HCT116 (cell line): ENCODE results near the gene LOXL1. TPM values are rescaled to one million over a fixed set of nuclear protein-coding genes. Genes with fewer than 3 reads are reported as not detected.

ENCODE experiments used
- ATAC-seq: fragments of 200-7000 bp; cut with Tn5 transposase; 2 replicates; pipeline ENCODE4 v1.9.1; 2020; ENCODE audit warnings: mild to moderate bottlenecking, moderate library complexity
- BruUV-seq: library from RNA; stranded (reverse); fragments of 400-500 nt; replicated peaks from 2 replicates; lab custom pipeline; 2021; lab: Mats Ljungman, UMichigan
- CTCF ChIA-PET: fragments of 300-600 bp; sonication (Branson Sonifier 250); formaldehyde crosslinking; loops from one replicate; lab custom pipeline; 2021; ENCODE audit warnings: antibody characterized with exemption; lab: Charles Lee
- POLR2A ChIA-PET: fragments of 300-600, 350-600 bp; sonication (Branson Sonifier 250); formaldehyde crosslinking; loops from one replicate; lab custom pipeline; 2021; ENCODE audit warnings: antibody characterized with exemption; lab: Charles Lee
- RAD21 ChIA-PET, 2 experiments: fragments of 300-600 bp; sonication (Branson Sonifier 250); formaldehyde crosslinking; loops; one replicate each; lab custom pipeline; 2023; ENCODE audit warnings: low total read pairs in 2 of 2; ENCODE audit not compliant: uncharacterized antibody in 2 of 2, unreplicated experiment in 2 of 2, low non-redundant PET in 1 of 2; lab: Charles Lee
- DNase-seq: peaks from one replicate; pipeline ENCODE4 v3.0.0-alpha.2; 2010; ENCODE audit warnings: low read depth, low spot score
- H2AFZ ChIP-seq: fragments of 200-600 bp; shearing (Covaris generic), sonication (generic); 2 replicates; pipeline ENCODE4 v1.6.1; 2017; ENCODE audit warnings: low read depth, mixed run types, mixed read lengths, antibody characterized with exemption, low read length; ENCODE audit not compliant: poor library complexity, severe bottlenecking
- H3K27ac ChIP-seq: 2 replicates; pipeline ENCODE4 v1.5.1; 2012; ENCODE audit warnings: low read depth, low read length
- H3K27me3 ChIP-seq: fragments of 200-600 bp; sonication (generic); 2 replicates; pipeline ENCODE4 v1.6.1; 2016; ENCODE audit warnings: mixed run types, low read length, mixed read lengths; ENCODE audit not compliant: insufficient read depth
- H3K36me3 ChIP-seq, 2 experiments: fragments of 200-500 bp in 1 of 2; fragments of 200-600 bp in 1 of 2; sonication (Bioruptor generic) in 1 of 2; sonication (generic) in 1 of 2; 2 replicates each; pipeline versions ENCODE4 v1.5.1 to v1.6.1; 2014 to 2016; ENCODE audit warnings: low read length in 2 of 2, inconsistent platforms in 1 of 2, mixed read lengths in 1 of 2, mixed run types in 1 of 2; ENCODE audit not compliant: insufficient read depth in 2 of 2, control insufficient read depth in 1 of 2
- H3K4me1 ChIP-seq, 2 experiments: fragments of 200-600 bp in 1 of 2; sonication (generic) in 1 of 2; 2 replicates each; pipeline versions ENCODE4 v1.5.1 to v1.6.1; 2012 to 2017; ENCODE audit warnings: low read length in 2 of 2, inconsistent platforms in 1 of 2, mild to moderate bottlenecking in 1 of 2, mixed read lengths in 1 of 2, mixed run types in 1 of 2, moderate library complexity in 1 of 2; ENCODE audit not compliant: insufficient read depth in 2 of 2, control insufficient read depth in 1 of 2
- H3K4me2 ChIP-seq: fragments of 200-600 bp; sonication (generic); 2 replicates; pipeline ENCODE4 v1.6.1; 2017; ENCODE audit warnings: mixed run types, low read length, mixed read lengths
- H3K4me3 ChIP-seq, 2 experiments: fragments of 200-600 bp in 1 of 2; sonication (generic) in 1 of 2; replicated peaks in 1 of 2; 2 replicates each; pipeline ENCODE4 v1.5.1; 2011 to 2016; ENCODE audit warnings: low read length in 2 of 2, control low read depth in 1 of 2, low read depth in 1 of 2, mild to moderate bottlenecking in 1 of 2, mixed read lengths in 1 of 2, mixed run types in 1 of 2
- H3K79me2 ChIP-seq: fragments of 200-600 bp; sonication (generic); 2 replicates; pipeline ENCODE4 v1.6.1; 2017; ENCODE audit warnings: mild to moderate bottlenecking, mixed run types, low read length, moderate library complexity, mixed read lengths; ENCODE audit not compliant: insufficient read depth
- H3K9ac ChIP-seq: fragments of 200-600 bp; sonication (generic); 2 replicates; pipeline ENCODE4 v1.6.1; 2016; ENCODE audit warnings: low read length, mixed read lengths
- H3K9me2 ChIP-seq: fragments of 200-600 bp; sonication (generic), shearing (Covaris generic); 2 replicates; pipeline ENCODE4 v1.6.1; 2017; ENCODE audit warnings: mixed run types, mild to moderate bottlenecking, moderate library complexity; ENCODE audit not compliant: insufficient read depth
- H3K9me3 ChIP-seq, 2 experiments: fragments of 200-500 bp in 1 of 2; fragments of 200-600 bp in 1 of 2; sonication (Bioruptor generic) in 1 of 2; sonication (generic) in 1 of 2; 2 replicates each; pipeline ENCODE4 v1.6.1; 2014 to 2017; ENCODE audit warnings: low read length in 2 of 2, mixed read lengths in 2 of 2, inconsistent platforms in 1 of 2, low read depth in 1 of 2, mild to moderate bottlenecking in 1 of 2, mixed run types in 1 of 2, moderate library complexity in 1 of 2; ENCODE audit not compliant: control insufficient read depth in 1 of 2, insufficient read depth in 1 of 2
- H4K20me1 ChIP-seq: fragments of 200-600 bp; sonication (generic), shearing (Covaris generic); 2 replicates; pipeline ENCODE4 v1.6.1; 2017; ENCODE audit warnings: mixed run types, mild to moderate bottlenecking, moderate library complexity; ENCODE audit not compliant: insufficient read depth
- ATF3 ChIP-seq: IDR thresholded peaks from 2 replicates; pipeline ENCODE4 v1.6.1; 2012
- EGR1 ChIP-seq: IDR thresholded peaks from 2 replicates; pipeline ENCODE4 v1.6.1; 2012; ENCODE audit warnings: low read depth
- EZH2 ChIP-seq: fragments of 200-600 bp; sonication (generic); IDR thresholded peaks from 2 replicates; pipeline ENCODE4 v1.6.1; 2017; ENCODE audit warnings: antibody characterized with exemption, mixed run types
- FOSL1 ChIP-seq: IDR thresholded peaks from 2 replicates; pipeline ENCODE4 v1.6.1; 2012; ENCODE audit warnings: low read depth
- JUND ChIP-seq: IDR thresholded peaks from 2 replicates; pipeline ENCODE4 v1.6.1; 2012
- MAX ChIP-seq: IDR thresholded peaks from 2 replicates; pipeline ENCODE4 v1.6.1; 2012
- REST ChIP-seq: IDR thresholded peaks from 2 replicates; pipeline ENCODE4 v1.6.1; 2012; ENCODE audit warnings: low read depth
- TCF7L2 ChIP-seq: IDR thresholded peaks from 2 replicates; pipeline ENCODE4 v1.7.0; 2011; ENCODE audit warnings: borderline replicate concordance, inconsistent platforms; ENCODE audit not compliant: insufficient read depth, insufficient read length; ENCODE audit errors: extremely low read depth
- ZNF274 ChIP-seq: fragments of 200-500 bp; sonication (Bioruptor generic); IDR thresholded peaks from 2 replicates; pipeline ENCODE4 v1.6.1; 2014; ENCODE audit warnings: mild to moderate bottlenecking, low read depth, low read length, inconsistent platforms
- intact Hi-C: fragments of 100-400 bp; cut with micrococcal nuclease; formaldehyde crosslinking; loops from 2 replicates; pipeline ENCODE4 v1.10.0; 2022
- total RNA-seq: library from RNA; stranded (reverse); gene quantifications from one replicate; pipeline ENCODE4 v1.2.1, GENCODE V29; 2021; ENCODE audit not compliant: unreplicated experiment
- TF ChIP-seq, protein P1 (sequence below), 3 experiments: fragments of 200-600 bp in 1 of 3; sonication (generic) in 1 of 3; IDR thresholded peaks in 2 of 3; conservative IDR thresholded peaks in 1 of 3; 2 replicates each; pipeline ENCODE4 v1.5.1; 2012 to 2017; ENCODE audit warnings: low read depth in 2 of 3, low read length in 2 of 3, antibody characterized with exemption in 1 of 3, borderline replicate concordance in 1 of 3, control low read depth in 1 of 3, mild to moderate bottlenecking in 1 of 3, mixed read lengths in 1 of 3, mixed run types in 1 of 3, moderate library complexity in 1 of 3; ENCODE audit not compliant: insufficient read depth in 1 of 3

Gene LOXL1
- total RNA-seq, 1 experiment from 2014 or later = 14.9 TPM

DNA sequence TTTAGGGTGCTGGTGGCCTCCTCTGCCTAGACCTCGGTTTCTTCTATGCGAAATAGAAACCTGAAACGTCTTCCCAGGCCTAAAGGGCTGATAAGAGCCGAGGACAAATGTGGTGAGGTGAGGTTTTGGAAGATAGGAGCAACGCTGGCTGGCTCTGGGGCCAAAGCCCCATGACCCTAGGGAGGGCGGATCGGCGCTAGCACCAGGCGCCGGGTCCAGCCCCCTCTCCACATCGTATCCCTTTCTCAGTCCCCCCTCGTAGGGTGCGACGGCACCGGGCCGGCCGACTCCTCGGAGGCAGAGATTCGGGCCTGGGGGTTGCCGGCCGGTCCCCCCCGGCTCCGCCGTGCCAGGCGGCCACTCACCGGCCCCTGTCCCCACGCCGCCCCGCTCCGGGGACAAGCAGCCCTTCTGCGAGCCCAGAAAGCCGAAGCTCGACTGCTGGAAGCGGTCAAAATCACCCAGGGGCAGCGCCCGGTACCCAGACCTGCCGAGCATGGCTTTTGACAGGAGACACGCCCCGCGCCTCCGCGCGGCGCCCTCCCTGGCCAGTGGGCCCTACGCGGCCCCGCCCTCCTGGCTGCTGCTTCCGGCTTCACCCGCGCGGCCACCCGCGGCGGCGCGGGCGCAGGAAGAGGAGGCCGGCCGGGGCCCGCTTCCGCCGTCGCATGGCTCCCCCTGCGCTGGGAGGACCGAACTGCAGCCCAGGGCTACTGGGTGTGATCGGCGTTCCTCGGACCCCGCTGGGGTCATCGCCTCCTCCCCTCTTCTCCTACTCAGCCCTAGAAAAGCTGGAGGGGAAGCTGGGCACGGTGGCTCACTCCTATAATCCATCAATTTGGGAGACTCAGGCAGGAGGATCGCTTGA is 65.7 kb downstream of the LOXL1 start, which contains the start of gene STOML1 (continued):
- peak; percentile 55 for TF ChIP-seq TCF7L2
- no peak for TF ChIP-seq FOSL1
- TF ChIP-seq MAX = peak; percentile 87
- TF ChIP-seq EZH2 = no peak

DNA sequence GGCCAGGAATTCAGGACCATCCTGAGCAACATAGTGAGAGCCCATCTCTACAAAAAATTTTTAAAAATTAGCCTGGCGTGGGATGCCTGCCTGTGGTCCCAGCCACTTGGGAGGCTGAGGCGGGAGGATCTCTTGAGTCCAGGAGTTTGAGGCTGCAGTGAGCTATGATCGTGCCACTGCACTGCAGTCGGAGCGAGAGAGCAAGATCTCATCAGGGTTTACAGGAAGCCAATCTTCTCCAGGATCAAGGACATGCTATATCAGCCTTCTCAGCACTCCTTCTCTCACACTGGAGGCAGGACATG is 66.3 kb downstream of the LOXL1 start:
- no peak for DNase-seq
- H3K9me3 ChIP-seq = no peaks in the 10 kb centered on the region
- ChIA-PET POLR2A (no interaction called here), CTCF (interaction anchor here (0.6 to 1.4 kb wide), 3 partner anchors 9 to 315 kb away, joined by 3 to 6 read pairs (median 4); no protein-coding TSS in a partner anchor), RAD21 (no interaction called here)
- H4K20me1 ChIP-seq = no peaks in the 10 kb centered on the region
- H2AFZ ChIP-seq = peak overlapping the region; percentile 88
- peak overlapping the region; percentile 43 for H3K9ac ChIP-seq
- no peaks in the 10 kb centered on the region for H3K9me2 ChIP-seq
- intact Hi-C loops = no loop called here
- no peak for ATAC-seq
- no peak overlapping the region; the same call in 1 of the 2 replicates for H3K27ac ChIP-seq
- peaks cover 22 to 63% of the 10 kb centered on the region in 2 experiments for H3K4me1 ChIP-seq
- H3K4me2 ChIP-seq = peak overlapping the region; percentile 91
- no peaks in the 10 kb centered on the region for H3K36me3 ChIP-seq
- BruUV-seq = no TSS peak
- TF ChIP-seq REST = no peak
- TF ChIP-seq ATF3 = no peak
- TF ChIP-seq JUND = no peak
- no peak for TF ChIP-seq ZNF274
- TF ChIP-seq EGR1 = no peak
- TF ChIP-seq, protein P1, sequence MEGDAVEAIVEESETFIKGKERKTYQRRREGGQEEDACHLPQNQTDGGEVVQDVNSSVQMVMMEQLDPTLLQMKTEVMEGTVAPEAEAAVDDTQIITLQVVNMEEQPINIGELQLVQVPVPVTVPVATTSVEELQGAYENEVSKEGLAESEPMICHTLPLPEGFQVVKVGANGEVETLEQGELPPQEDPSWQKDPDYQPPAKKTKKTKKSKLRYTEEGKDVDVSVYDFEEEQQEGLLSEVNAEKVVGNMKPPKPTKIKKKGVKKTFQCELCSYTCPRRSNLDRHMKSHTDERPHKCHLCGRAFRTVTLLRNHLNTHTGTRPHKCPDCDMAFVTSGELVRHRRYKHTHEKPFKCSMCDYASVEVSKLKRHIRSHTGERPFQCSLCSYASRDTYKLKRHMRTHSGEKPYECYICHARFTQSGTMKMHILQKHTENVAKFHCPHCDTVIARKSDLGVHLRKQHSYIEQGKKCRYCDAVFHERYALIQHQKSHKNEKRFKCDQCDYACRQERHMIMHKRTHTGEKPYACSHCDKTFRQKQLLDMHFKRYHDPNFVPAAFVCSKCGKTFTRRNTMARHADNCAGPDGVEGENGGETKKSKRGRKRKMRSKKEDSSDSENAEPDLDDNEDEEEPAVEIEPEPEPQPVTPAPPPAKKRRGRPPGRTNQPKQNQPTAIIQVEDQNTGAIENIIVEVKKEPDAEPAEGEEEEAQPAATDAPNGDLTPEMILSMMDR (IDR thresholded peaks at IDR 0.05 in 2 of 3, conservative IDR thresholded peaks at IDR 0.05 in 1 of 3; ENCODE audit: borderline replicate concordance in 1 of 3, insufficient read depth in 1 of 3, low read depth in 2 of 3, low read length in 2 of 3) = no peak
- TF ChIP-seq, all 23 proteins: peak for 0
- H3K79me2 ChIP-seq = peaks cover 6% of the 10 kb centered on the region
- no peaks in the 10 kb centered on the region for H3K27me3 ChIP-seq
- H3K4me3 ChIP-seq = peak overlapping the region; percentile 32 to 81
